Measurements from ENCODE around the gene GJB4.

Gene GJB4

DNA sequence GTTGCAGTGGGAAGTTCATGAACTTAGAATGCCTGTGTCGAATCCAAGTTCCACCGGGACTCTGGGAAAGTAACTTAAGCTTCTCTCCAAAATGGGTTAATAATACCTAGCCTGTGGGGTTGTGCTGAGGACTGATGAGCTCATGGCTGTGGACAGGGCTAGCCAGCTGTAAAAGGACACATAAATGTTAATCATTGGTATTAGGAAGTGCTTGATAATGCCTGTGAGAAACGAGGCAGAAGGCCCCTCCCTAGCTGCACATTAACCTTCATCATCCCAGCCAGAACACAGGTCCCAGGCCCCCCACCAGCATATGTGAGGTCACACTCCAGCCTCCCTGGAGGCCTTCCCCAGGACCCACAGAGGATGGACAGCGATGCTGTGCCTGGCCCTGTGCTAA, 789 bp upstream of the GJB4 start:
- DNase-seq (ENCODE audit: low spot score) = no peak
- TF ChIP-seq, protein P1, sequence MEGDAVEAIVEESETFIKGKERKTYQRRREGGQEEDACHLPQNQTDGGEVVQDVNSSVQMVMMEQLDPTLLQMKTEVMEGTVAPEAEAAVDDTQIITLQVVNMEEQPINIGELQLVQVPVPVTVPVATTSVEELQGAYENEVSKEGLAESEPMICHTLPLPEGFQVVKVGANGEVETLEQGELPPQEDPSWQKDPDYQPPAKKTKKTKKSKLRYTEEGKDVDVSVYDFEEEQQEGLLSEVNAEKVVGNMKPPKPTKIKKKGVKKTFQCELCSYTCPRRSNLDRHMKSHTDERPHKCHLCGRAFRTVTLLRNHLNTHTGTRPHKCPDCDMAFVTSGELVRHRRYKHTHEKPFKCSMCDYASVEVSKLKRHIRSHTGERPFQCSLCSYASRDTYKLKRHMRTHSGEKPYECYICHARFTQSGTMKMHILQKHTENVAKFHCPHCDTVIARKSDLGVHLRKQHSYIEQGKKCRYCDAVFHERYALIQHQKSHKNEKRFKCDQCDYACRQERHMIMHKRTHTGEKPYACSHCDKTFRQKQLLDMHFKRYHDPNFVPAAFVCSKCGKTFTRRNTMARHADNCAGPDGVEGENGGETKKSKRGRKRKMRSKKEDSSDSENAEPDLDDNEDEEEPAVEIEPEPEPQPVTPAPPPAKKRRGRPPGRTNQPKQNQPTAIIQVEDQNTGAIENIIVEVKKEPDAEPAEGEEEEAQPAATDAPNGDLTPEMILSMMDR (IDR thresholded peaks at IDR 0.05; ENCODE audit: extremely low read depth, missing control alignments) = no peak

DNA sequence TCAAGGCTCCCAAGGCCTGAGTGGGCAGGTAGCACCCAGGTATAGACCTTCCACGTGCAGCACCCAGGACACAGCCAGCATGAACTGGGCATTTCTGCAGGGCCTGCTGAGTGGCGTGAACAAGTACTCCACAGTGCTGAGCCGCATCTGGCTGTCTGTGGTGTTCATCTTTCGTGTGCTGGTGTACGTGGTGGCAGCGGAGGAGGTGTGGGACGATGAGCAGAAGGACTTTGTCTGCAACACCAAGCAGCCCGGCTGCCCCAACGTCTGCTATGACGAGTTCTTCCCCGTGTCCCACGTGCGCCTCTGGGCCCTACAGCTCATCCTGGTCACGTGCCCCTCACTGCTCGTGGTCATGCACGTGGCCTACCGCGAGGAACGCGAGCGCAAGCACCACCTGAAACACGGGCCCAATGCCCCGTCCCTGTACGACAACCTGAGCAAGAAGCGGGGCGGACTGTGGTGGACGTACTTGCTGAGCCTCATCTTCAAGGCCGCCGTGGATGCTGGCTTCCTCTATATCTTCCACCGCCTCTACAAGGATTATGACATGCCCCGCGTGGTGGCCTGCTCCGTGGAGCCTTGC, 1.7 kb downstream of the GJB4 start:
- no peak for DNase-seq (ENCODE audit: low spot score)
- TF ChIP-seq, protein P1 (IDR thresholded peaks at IDR 0.05; ENCODE audit: extremely low read depth, missing control alignments) = no peak

DNA sequence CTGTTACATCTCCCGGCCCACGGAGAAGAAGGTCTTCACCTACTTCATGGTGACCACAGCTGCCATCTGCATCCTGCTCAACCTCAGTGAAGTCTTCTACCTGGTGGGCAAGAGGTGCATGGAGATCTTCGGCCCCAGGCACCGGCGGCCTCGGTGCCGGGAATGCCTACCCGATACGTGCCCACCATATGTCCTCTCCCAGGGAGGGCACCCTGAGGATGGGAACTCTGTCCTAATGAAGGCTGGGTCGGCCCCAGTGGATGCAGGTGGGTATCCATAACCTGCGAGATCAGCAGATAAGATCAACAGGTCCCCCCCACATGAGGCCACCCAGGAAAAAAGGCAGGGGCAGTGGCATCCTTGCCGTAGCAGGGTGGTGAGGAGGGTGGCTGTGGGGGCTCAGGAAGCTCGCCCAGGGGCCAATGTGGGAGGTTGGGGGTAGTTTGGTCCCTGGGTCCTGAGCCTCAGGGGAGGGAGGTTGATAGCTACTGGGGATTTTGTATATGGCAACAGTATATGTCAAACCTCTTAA, 2.3 kb downstream of the GJB4 start:
- TF ChIP-seq, protein P1 (IDR thresholded peaks at IDR 0.05; ENCODE audit: extremely low read depth, missing control alignments) = no peak
- DNase-seq (ENCODE audit: low spot score) = no peak

DNA sequence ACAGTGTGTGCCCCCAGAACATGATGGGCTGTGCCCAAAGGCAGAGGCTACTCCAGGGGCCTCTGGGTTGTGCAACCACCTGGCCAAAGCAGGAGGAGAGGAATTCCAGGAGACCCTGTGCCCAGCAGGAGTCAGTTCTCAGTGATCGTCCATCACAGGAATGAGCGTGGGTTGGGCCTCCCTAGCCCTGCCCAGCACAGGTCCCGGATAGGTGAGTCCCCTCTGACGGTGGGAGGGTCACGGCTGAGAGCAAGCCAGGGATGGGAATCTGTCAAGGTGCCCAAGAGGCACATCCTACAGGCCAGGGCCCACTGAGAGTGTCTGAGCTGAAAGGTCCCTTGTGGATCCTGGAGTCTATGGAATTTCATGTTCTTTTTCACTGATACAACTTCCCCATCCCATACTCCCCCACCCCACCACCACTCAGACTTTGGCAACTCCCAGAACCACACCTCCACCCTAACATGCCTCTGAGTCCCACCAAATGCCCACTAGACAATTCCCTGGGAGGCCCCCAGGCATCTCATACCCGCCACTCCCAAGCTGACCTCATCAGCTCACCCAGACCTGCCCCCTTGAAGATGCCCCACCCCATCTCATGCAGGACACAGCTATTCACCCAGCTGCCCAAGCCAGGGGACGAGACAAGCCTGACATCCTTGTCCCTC, 3.1 kb downstream of the GJB4 start:
- DNase-seq (ENCODE audit: low spot score) = no peak
- TF ChIP-seq, protein P1 (IDR thresholded peaks at IDR 0.05; ENCODE audit: extremely low read depth, missing control alignments) = no peak

DNA sequence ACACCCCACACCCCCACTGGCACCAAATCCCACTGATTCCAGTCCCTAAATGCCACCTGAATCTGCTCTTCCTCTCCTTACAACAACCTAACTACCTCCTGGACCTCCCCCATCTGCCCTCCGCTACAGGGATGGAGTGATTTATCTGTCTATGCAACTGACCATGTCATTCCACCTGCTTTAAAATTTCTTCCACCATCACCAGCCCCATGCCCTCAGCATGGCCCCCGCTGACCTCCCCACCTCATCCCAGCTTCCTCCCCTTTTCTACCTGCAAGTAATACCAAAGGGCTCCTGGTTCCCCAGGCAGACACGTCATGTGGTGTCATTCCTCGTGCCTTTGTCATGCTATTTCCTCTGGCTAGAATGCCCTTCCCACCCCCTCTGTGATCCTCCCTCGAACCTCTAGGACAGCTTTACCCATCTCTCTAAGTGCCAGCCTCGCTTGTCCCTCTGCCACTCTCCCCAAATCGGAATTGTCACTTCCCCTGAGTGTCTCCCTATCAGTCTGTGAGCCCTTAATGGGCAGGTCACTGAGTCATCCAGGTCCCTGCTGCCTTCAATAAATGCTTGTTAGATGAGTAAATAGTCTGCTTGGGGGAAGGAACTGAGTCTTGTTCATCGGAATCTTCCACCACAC, 3.7 kb downstream of the GJB4 start:
- no peak for DNase-seq (ENCODE audit: low spot score)
- TF ChIP-seq, protein P1 (IDR thresholded peaks at IDR 0.05; ENCODE audit: extremely low read depth, missing control alignments) = no peak

DNA sequence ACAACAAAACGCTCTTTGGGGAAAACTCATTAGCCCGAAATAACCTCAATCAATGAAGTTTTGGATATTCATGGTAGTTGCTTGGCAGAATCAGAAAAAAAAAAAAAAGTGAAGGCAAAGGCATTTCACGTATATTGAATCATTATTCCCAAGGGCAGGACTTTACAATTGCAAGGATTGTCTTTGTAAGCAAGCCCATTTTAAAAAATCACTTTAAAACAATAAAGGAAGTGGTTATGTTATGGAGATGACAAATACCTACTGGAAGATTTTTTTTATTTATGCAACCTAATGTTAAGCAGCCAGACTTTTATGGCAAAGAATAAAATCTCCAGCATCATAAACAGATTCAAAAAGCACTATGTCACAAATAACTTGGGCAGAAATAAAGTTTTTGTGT, 9.3 kb downstream of the GJB4 start:
- DNase-seq (ENCODE audit: low spot score) = no peak

More for the DNA sequence above, 9.3 kb downstream of the GJB4 start:
- TF ChIP-seq, protein P1 (IDR thresholded peaks at IDR 0.05; ENCODE audit: extremely low read depth, missing control alignments) = no peak
